ENCODE data around the gene GJB4.
A peak's percentile ranks its signal among the peaks of the same experiment; 100 is the strongest.

GJB4 gene

GRCh38 chr1:34779962-34780361 is 20.4 kb downstream of the GJB4 start:
- DNase-seq, result no peak

GRCh38 chr1:34780528-34780927 is 21.0 kb downstream of the GJB4 start:
- no peak for DNase-seq

GRCh38 chr1:34781071-34781843 is 21.7 kb downstream of the GJB4 start, which contains the start of gene GJB3:
Gene GJB3 (plus strand): TSS chr1:34781214. CDS start chr1:34784763, 3,549 bp downstream.
- DNase-seq, result no peak

GRCh38 chr1:34781844-34782391 is 22.4 kb downstream of the GJB4 start:
- DNase-seq, result no peak

- no peak for DNase-seq
These were observed 25.2 kb downstream of the GJB4 start for GRCh38 chr1:34784751-34785221.

GRCh38 chr1:34785231-34785874 is 25.8 kb downstream of the GJB4 start:
- no peak for DNase-seq

- DNase-seq, result peak; percentile 51
These were observed 26.4 kb downstream of the GJB4 start for GRCh38 chr1:34785875-34786470.

GRCh38 chr1:34786521-34787325 is 27.2 kb downstream of the GJB4 start:
- DNase-seq, result peak; percentile 81

- no peak for DNase-seq
These were observed 28.2 kb downstream of the GJB4 start for GRCh38 chr1:34787461-34788420.

GRCh38 chr1:34790985-34791384 is 31.4 kb downstream of the GJB4 start:
- no peak for DNase-seq

- DNase-seq, result no peak
These were observed 32.9 kb downstream of the GJB4 start for GRCh38 chr1:34792424-34792823.

- no peak for DNase-seq
These were observed 33.6 kb downstream of the GJB4 start, which contains the start of gene GJA4 for GRCh38 chr1:34792868-34793727. Gene GJA4 (plus strand): TSS chr1:34792999. CDS start chr1:34794214, 1,215 bp downstream.

- DNase-seq, result no peak
These were observed 34.7 kb downstream of the GJB4 start for GRCh38 chr1:34794001-34794789.

- no peak for DNase-seq
These were observed 35.2 kb downstream of the GJB4 start for GRCh38 chr1:34794790-34795180.

GRCh38 chr1:34795916-34796315 is 36.4 kb downstream of the GJB4 start:
- DNase-seq, result no peak

- DNase-seq, result no peak
These were observed 37.5 kb downstream of the GJB4 start for GRCh38 chr1:34796990-34797389.

GRCh38 chr1:34800214-34800613 is 40.7 kb downstream of the GJB4 start:
- no peak for DNase-seq

GRCh38 chr1:34803770-34804169 is 44.2 kb downstream of the GJB4 start:
- DNase-seq, result no peak

- DNase-seq, result no peak
These were observed 46.9 kb downstream of the GJB4 start for GRCh38 chr1:34806396-34806795.
